HAP-1 (cell line): ENCODE data around the gene PPP1R7.

Experiments used
- DNase-seq, 2 experiments: peaks; one replicate each; pipeline ENCODE4 v3.0.0-alpha.2; 2016 to 2020; ENCODE audit warnings: low spot score in 2 of 2
- H3K27me3 ChIP-seq: fragments of 250-450 bp; sonication (Bioruptor Pico); 2 replicates; pipeline ENCODE4 v1.5.1; 2020; ENCODE audit warnings: low read depth, mild to moderate bottlenecking, moderate library complexity
- H3K36me3 ChIP-seq: fragments of 250-450 bp; sonication (Bioruptor Pico); replicated peaks from 2 replicates; pipeline ENCODE4 v1.5.1; 2020; ENCODE audit warnings: mild to moderate bottlenecking
- H3K4me1 ChIP-seq: fragments of 250-450 bp; sonication (Bioruptor Pico); 2 replicates; pipeline ENCODE4 v1.5.1; 2020; ENCODE audit warnings: mild to moderate bottlenecking
- H3K4me3 ChIP-seq: fragments of 250-450 bp; sonication (Bioruptor Pico); 2 replicates; pipeline ENCODE4 v1.5.1; 2020; ENCODE audit warnings: mild to moderate bottlenecking, moderate library complexity
- H3K9me3 ChIP-seq: fragments of 250-450 bp; sonication (Bioruptor Pico); 2 replicates; pipeline ENCODE4 v1.5.1; 2020; ENCODE audit warnings: mild to moderate bottlenecking, moderate library complexity
- in situ Hi-C: fragments of 300-500 bp; cut with MboI; formaldehyde crosslinking; loops from 3 replicates; pipeline ENCODE4 v1.14.3; 2020; ENCODE audit warnings: low sequenced_read_pairs, inconsistent platforms, mixed read lengths

The PPP1R7 gene

GRCh38 chr2:241128266-241128665 is 22.0 kb upstream of the PPP1R7 start:
- peaks cover 34% of the 10 kb centered on the region for H3K36me3 ChIP-seq
- H3K4me1 ChIP-seq: no peaks in the 10 kb centered on the region
- DNase-seq: no peak
- in situ Hi-C loops: no loop called here
- no peaks in the 10 kb centered on the region for H3K9me3 ChIP-seq
- H3K27me3 ChIP-seq: no peaks in the 10 kb centered on the region
- no peak overlapping the region for H3K4me3 ChIP-seq

- Histone ChIP-seq H3K9me3 (no peaks in the 10 kb centered on the region), H3K36me3 (peaks cover 34% of the 10 kb centered on the region), H3K4me3 (no peak overlapping the region), H3K4me1 (no peaks in the 10 kb centered on the region), H3K27me3 (no peaks in the 10 kb centered on the region)
- no peak for DNase-seq
- in situ Hi-C loops: no loop called here
Measured at GRCh38 chr2:241129086-241129871, 21.0 kb upstream of the PPP1R7 start.

GRCh38 chr2:241130316-241130715 is 20.0 kb upstream of the PPP1R7 start:
- Histone ChIP-seq H3K4me1 (no peaks in the 10 kb centered on the region), H3K36me3 (peaks cover 36% of the 10 kb centered on the region), H3K27me3 (no peaks in the 10 kb centered on the region), H3K9me3 (no peaks in the 10 kb centered on the region), H3K4me3 (no peak overlapping the region)
- DNase-seq: no peak
- in situ Hi-C loops: no loop called here

GRCh38 chr2:241131531-241131930 is 18.7 kb upstream of the PPP1R7 start:
- Histone ChIP-seq H3K36me3 (peaks cover 39% of the 10 kb centered on the region), H3K9me3 (no peaks in the 10 kb centered on the region), H3K4me1 (no peaks in the 10 kb centered on the region), H3K4me3 (no peak overlapping the region), H3K27me3 (no peaks in the 10 kb centered on the region)
- no peak for DNase-seq
- in situ Hi-C loops: no loop called here

GRCh38 chr2:241132538-241133435 is 17.5 kb upstream of the PPP1R7 start:
- Histone ChIP-seq H3K36me3 (peaks cover 43% of the 10 kb centered on the region), H3K4me3 (no peak overlapping the region), H3K4me1 (no peaks in the 10 kb centered on the region), H3K27me3 (no peaks in the 10 kb centered on the region), H3K9me3 (no peaks in the 10 kb centered on the region)
- in situ Hi-C loops: no loop called here
- no peak for DNase-seq

- in situ Hi-C loops: no loop called here
- Histone ChIP-seq H3K9me3 (no peaks in the 10 kb centered on the region), H3K4me1 (no peaks in the 10 kb centered on the region), H3K36me3 (peaks cover 49% of the 10 kb centered on the region), H3K4me3 (no peak overlapping the region), H3K27me3 (no peaks in the 10 kb centered on the region)
- no peak for DNase-seq
Measured at GRCh38 chr2:241133436-241133820, 16.8 kb upstream of the PPP1R7 start.

- peaks cover 59% of the 10 kb centered on the region for H3K36me3 ChIP-seq
- in situ Hi-C loops: no loop called here
- H3K27me3 ChIP-seq: no peaks in the 10 kb centered on the region
- no peak for DNase-seq
- no peaks in the 10 kb centered on the region for H3K9me3 ChIP-seq
- no peak overlapping the region for H3K4me3 ChIP-seq
- no peaks in the 10 kb centered on the region for H3K4me1 ChIP-seq
Measured at GRCh38 chr2:241134711-241135110, 15.6 kb upstream of the PPP1R7 start.

GRCh38 chr2:241135737-241136136 is 14.5 kb upstream of the PPP1R7 start:
- Histone ChIP-seq H3K36me3 (peaks cover 64% of the 10 kb centered on the region), H3K4me1 (no peaks in the 10 kb centered on the region), H3K9me3 (no peaks in the 10 kb centered on the region), H3K27me3 (no peaks in the 10 kb centered on the region), H3K4me3 (no peak overlapping the region)
- DNase-seq: no peak
- in situ Hi-C loops: no loop called here

- Histone ChIP-seq H3K36me3 (peaks cover 66% of the 10 kb centered on the region), H3K4me1 (no peaks in the 10 kb centered on the region), H3K4me3 (no peak overlapping the region), H3K9me3 (no peaks in the 10 kb centered on the region), H3K27me3 (no peaks in the 10 kb centered on the region)
- in situ Hi-C loops: no loop called here
- DNase-seq: no peak
Measured at GRCh38 chr2:241136191-241136590, 14.1 kb upstream of the PPP1R7 start.

- H3K9me3 ChIP-seq: no peaks in the 10 kb centered on the region
- no peak for DNase-seq
- H3K4me1 ChIP-seq: no peaks in the 10 kb centered on the region
- in situ Hi-C loops: no loop called here
- H3K4me3 ChIP-seq: no peak overlapping the region
- peaks cover 66% of the 10 kb centered on the region for H3K36me3 ChIP-seq
- H3K27me3 ChIP-seq: no peaks in the 10 kb centered on the region
Measured at GRCh38 chr2:241136661-241137260, 13.5 kb upstream of the PPP1R7 start.

GRCh38 chr2:241137276-241138190 is 12.7 kb upstream of the PPP1R7 start:
- in situ Hi-C loops: no loop called here
- peaks cover 65% of the 10 kb centered on the region for H3K36me3 ChIP-seq
- no peak for DNase-seq
- no peak overlapping the region for H3K4me3 ChIP-seq
- no peaks in the 10 kb centered on the region for H3K9me3 ChIP-seq
- H3K4me1 ChIP-seq: no peaks in the 10 kb centered on the region
- no peaks in the 10 kb centered on the region for H3K27me3 ChIP-seq

- no peak for DNase-seq
- no peaks in the 10 kb centered on the region for H3K4me1 ChIP-seq
- in situ Hi-C loops: no loop called here
- no peaks in the 10 kb centered on the region for H3K9me3 ChIP-seq
- no peaks in the 10 kb centered on the region for H3K27me3 ChIP-seq
- H3K36me3 ChIP-seq: peaks cover 55% of the 10 kb centered on the region
- H3K4me3 ChIP-seq: no peak overlapping the region
Measured at GRCh38 chr2:241138471-241138870, 11.8 kb upstream of the PPP1R7 start.
